HL-60 (cell line): Measurements from ENCODE around the gene MSI2.

ENCODE experiments used
- DNase-seq, 2 experiments: peaks; one replicate each; pipeline ENCODE4 v3.0.0-alpha.2; 2010 to 2020; ENCODE audit warnings: low read depth in 1 of 2, low spot score in 1 of 2
- H3K27ac ChIP-seq: fragments of 250-450 bp; sonication (Bioruptor Pico); replicated peaks from 2 replicates; pipeline ENCODE4 v1.5.1; 2020; ENCODE audit warnings: mild to moderate bottlenecking, moderate library complexity
- H3K27me3 ChIP-seq: fragments of 250-450 bp; sonication (Bioruptor Pico); 2 replicates; pipeline ENCODE4 v1.5.1; 2021; ENCODE audit warnings: mild to moderate bottlenecking, moderate library complexity; ENCODE audit not compliant: insufficient read depth, poor library complexity, severe bottlenecking
- H3K4me3 ChIP-seq: replicated peaks from 2 replicates; pipeline ENCODE4 v1.5.1; 2011; ENCODE audit warnings: mild to moderate bottlenecking, control low read depth, low read length; ENCODE audit not compliant: insufficient read depth
- GABPA ChIP-seq: IDR thresholded peaks from 2 replicates; pipeline ENCODE4 v1.6.1; 2012; ENCODE audit warnings: low read depth
- POLR2AphosphoS5 ChIP-seq: IDR thresholded peaks from 2 replicates; pipeline ENCODE4 v1.6.1; 2012; ENCODE audit warnings: low read depth
- SPI1 ChIP-seq: IDR thresholded peaks from 2 replicates; pipeline ENCODE4 v1.6.1; 2012; ENCODE audit warnings: low read depth, mild to moderate bottlenecking, borderline replicate concordance
- TF ChIP-seq, protein P1 (sequence below): IDR thresholded peaks from 2 replicates; pipeline ENCODE4 v1.6.1; 2012; ENCODE audit warnings: low read depth; ENCODE audit not compliant: insufficient replicate concordance
- TF ChIP-seq, protein P2 (sequence below): IDR thresholded peaks from one replicate; pipeline ENCODE4 v1.5.1; 2011; ENCODE audit warnings: low read length, control low read depth, inconsistent platforms; ENCODE audit not compliant: insufficient read depth

Gene MSI2

DNA sequence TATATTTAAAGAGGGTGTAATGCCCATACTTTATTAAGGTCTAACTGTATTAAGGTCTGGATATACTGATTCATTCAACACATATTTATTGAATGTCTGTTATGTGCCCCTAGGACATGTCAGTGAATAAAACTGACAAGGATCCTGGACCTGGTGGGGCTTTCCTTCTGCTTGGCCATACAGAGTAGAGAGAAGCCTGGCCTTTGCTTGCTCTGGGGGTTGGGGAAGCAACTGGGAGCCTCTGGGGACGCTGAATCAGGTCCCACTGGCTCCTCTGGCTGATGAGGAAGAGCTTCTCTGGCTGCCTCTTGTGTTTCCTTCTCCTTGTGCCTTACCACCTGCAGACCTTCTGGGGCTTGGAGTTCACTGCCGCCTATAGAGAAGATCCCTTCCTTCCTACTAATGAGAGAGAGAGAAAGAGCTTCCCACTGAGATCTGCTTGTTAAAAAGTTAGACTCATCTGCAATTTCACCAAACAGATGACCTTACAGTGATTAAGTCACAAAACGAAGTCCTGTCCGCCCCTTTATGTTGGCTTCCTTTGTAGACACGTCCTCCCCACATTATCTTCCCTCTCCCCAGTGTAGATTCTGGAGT lies 49.7 kb downstream of the MSI2 start:
- no peak overlapping the region for H3K27ac ChIP-seq

DNA sequence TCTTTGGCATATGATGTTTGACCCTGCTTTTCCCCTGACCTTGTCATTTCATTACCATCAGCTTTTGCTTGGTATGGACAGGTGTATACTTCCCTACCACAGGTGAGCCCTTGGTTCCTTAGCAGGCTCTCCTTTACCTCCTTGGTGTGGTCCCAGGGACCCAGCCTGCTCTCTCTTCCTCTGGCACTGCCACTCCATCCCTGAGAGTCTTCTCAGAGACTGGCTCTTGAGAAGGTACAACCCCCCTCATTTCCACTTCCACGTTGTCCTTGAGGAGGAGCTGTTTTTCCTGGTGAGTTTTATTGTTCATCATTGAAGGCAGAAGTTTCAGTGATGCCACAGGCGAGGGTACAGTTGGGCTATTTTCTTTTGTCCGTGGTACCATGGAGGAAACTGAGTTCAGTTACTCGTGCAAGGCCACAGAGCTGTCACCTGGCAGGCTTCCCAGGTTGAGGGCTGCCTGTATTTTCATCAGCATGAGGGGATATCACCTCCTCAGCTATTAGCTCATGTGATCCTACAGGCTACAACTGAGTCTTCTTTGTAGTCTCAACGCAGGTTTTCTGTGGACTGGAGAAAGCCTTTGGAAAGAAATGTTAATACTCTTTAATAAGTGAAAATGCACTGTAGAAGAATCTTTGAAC lies 52.3 kb downstream of the MSI2 start:
- H3K27ac ChIP-seq, result no peak overlapping the region
- DNase-seq, result no peak
- no peak overlapping the region for H3K4me3 ChIP-seq
- TF ChIP-seq, protein P1, sequence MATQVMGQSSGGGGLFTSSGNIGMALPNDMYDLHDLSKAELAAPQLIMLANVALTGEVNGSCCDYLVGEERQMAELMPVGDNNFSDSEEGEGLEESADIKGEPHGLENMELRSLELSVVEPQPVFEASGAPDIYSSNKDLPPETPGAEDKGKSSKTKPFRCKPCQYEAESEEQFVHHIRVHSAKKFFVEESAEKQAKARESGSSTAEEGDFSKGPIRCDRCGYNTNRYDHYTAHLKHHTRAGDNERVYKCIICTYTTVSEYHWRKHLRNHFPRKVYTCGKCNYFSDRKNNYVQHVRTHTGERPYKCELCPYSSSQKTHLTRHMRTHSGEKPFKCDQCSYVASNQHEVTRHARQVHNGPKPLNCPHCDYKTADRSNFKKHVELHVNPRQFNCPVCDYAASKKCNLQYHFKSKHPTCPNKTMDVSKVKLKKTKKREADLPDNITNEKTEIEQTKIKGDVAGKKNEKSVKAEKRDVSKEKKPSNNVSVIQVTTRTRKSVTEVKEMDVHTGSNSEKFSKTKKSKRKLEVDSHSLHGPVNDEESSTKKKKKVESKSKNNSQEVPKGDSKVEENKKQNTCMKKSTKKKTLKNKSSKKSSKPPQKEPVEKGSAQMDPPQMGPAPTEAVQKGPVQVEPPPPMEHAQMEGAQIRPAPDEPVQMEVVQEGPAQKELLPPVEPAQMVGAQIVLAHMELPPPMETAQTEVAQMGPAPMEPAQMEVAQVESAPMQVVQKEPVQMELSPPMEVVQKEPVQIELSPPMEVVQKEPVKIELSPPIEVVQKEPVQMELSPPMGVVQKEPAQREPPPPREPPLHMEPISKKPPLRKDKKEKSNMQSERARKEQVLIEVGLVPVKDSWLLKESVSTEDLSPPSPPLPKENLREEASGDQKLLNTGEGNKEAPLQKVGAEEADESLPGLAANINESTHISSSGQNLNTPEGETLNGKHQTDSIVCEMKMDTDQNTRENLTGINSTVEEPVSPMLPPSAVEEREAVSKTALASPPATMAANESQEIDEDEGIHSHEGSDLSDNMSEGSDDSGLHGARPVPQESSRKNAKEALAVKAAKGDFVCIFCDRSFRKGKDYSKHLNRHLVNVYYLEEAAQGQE, result no peak
- TF ChIP-seq POLR2AphosphoS5, result no peak
- TF ChIP-seq GABPA, result no peak
- TF ChIP-seq, protein P2, sequence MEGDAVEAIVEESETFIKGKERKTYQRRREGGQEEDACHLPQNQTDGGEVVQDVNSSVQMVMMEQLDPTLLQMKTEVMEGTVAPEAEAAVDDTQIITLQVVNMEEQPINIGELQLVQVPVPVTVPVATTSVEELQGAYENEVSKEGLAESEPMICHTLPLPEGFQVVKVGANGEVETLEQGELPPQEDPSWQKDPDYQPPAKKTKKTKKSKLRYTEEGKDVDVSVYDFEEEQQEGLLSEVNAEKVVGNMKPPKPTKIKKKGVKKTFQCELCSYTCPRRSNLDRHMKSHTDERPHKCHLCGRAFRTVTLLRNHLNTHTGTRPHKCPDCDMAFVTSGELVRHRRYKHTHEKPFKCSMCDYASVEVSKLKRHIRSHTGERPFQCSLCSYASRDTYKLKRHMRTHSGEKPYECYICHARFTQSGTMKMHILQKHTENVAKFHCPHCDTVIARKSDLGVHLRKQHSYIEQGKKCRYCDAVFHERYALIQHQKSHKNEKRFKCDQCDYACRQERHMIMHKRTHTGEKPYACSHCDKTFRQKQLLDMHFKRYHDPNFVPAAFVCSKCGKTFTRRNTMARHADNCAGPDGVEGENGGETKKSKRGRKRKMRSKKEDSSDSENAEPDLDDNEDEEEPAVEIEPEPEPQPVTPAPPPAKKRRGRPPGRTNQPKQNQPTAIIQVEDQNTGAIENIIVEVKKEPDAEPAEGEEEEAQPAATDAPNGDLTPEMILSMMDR, result no peak
- no peak for TF ChIP-seq SPI1
- H3K27me3 ChIP-seq, result no peaks in the 10 kb centered on the region

More for the DNA sequence above, 49.7 kb downstream of the MSI2 start:
- TF ChIP-seq SPI1 (no peak), GABPA (no peak), POLR2AphosphoS5 (no peak)
- TF ChIP-seq, protein P2, result no peak
- TF ChIP-seq, protein P1, result no peak
- no peak overlapping the region for H3K4me3 ChIP-seq
- no peak for DNase-seq
- H3K27me3 ChIP-seq, result no peaks in the 10 kb centered on the region

DNA sequence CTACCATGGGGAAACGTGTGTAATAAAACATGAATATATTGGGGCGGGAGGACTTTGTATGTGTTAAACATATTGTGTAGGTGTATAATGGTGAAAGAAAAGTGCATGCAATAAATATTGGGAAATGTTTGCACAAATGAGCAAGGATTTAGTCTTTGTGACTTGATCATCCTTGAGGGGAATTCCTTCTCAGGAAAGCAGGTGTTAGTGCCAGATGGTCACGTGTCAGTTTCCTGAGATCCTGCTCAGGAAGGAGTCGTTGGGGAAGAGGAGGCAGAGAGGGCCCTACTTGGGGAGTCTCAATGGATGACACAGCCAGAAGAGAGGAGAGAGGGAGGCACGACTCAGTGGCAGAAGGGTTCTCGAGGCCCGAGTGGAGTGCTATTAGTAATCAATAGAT lies 53.2 kb downstream of the MSI2 start:
- DNase-seq, result no peak
- no peaks in the 10 kb centered on the region for H3K27me3 ChIP-seq
- TF ChIP-seq SPI1 (no peak), POLR2AphosphoS5 (no peak), GABPA (no peak)
- TF ChIP-seq, protein P1, result no peak
- TF ChIP-seq, protein P2, result no peak
- H3K4me3 ChIP-seq, result no peak overlapping the region
- H3K27ac ChIP-seq, result no peak overlapping the region
